Thoracic aorta (tissue), 2 donors: ENCODE data around the gene PTPRCAP. TPM values are rescaled to one million over a fixed set of nuclear protein-coding genes. Genes with fewer than 3 reads are reported as not detected.
"Not testable (repeated sequence)": the region's sequence is repeated elsewhere in the genome, so short reads cannot be mapped to it uniquely, and the experiment has no call there.

Experiments
- ATAC-seq: fragments of 150-250 bp; one replicate; pipeline ENCODE4 v1.8.0; 2017; ENCODE audit warnings: low read depth; ENCODE audit not compliant: insufficient number of reproducible peaks, low FRiP score
- DNase-seq: peaks from one replicate; pipeline ENCODE4 v3.0.0-alpha.2; 2020; ENCODE audit warnings: low spot score
- H3K27ac ChIP-seq, 2 donors: fragments of 200-600 bp; sonication (generic); 1 replicate in 1 of 2; 2 replicates in 1 of 2; pipeline ENCODE4 v1.5.1; 2016; ENCODE audit warnings: mild to moderate bottlenecking in 2 of 2, moderate library complexity in 2 of 2
- H3K27me3 ChIP-seq: fragments of 200-600 bp; sonication (generic); replicated peaks from 2 replicates; pipeline ENCODE4 v1.6.0; 2016; ENCODE audit warnings: mild to moderate bottlenecking; ENCODE audit not compliant: insufficient read depth
- H3K36me3 ChIP-seq: fragments of 200-600 bp; sonication (generic); one replicate; pipeline ENCODE4 v1.5.1; 2016
- H3K4me1 ChIP-seq, 2 donors: fragments of 200-600 bp; sonication (generic); 1 replicate in 1 of 2; 2 replicates in 1 of 2; pipeline versions ENCODE4 v1.5.1 to v1.6.0; 2016; ENCODE audit warnings: low read depth in 2 of 2, mild to moderate bottlenecking in 1 of 2; ENCODE audit not compliant: control insufficient read depth in 1 of 2
- H3K4me3 ChIP-seq: fragments of 200-600 bp; sonication (generic); 2 replicates; pipeline ENCODE4 v1.5.1; 2016; ENCODE audit warnings: mild to moderate bottlenecking
- H3K9me3 ChIP-seq: fragments of 200-600 bp; sonication (generic); 2 replicates; pipeline ENCODE4 v1.5.1; 2016
- total RNA-seq, 2 donors: library from RNA; depleted of rRNA; stranded (reverse); fragments of >200 nt; gene quantifications; one replicate each; pipeline versions ENCODE4 v1.1.0 to v1.2.3, GENCODE V29; 2016
- TF ChIP-seq, protein P1 (sequence below): fragments of 200-600 bp; sonication (generic); IDR thresholded peaks from one replicate; pipeline ENCODE4 v1.5.1; 2019; ENCODE audit warnings: antibody characterized with exemption

Gene PTPRCAP
- total RNA-seq, 2 donors from 2014 or later, result 4.0 to 7.2 TPM

DNA sequence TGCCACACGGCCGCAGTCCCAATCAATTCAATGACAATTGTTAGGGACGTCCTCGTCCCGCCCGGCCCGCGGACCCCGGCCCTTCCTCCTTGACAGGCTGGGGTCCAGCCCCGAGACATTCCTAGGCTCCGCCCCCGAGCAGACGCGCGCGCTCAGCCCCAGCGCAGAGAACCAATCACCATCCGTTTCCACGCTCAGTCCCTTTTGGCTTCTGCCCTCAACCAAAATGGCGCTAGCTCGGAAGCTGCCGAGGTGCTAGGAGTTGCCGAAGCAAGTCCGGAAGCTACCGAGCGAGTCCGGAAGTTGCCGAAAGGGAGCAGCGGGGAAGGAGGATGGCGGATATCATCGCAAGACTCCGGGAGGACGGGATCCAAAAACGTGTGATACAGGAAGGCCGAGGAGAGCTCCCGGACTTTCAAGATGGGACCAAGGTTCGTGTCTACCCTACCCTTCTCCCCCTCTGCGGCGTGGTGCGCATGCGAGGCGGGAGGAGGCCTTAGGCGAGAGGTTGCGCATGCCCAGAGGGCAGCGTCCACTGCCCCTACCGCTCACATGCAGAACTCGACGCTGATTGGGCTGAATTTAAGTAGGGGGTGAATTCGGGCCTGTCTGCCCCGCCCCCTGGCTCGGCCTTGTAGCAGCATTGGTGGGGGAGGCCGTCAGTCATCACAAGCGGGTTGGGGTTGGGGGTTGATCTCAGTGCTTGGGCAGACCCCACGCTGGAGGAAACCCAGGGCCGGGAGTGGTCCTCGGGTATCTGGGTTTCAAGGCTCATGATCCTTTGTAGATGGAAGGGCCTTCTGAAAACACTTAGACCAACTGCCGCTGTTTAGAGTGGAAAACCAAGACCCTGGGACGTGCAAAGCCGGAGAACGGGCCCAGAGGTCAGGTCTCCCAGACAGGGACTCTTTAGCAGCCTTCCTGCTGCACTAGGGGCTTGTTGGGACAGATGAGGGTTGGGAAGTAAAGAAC lies 45.6 kb upstream of the PTPRCAP start, which contains the start of gene AIP:
TSS of gene AIP (plus strand) at position 200 of the 972 bp plus-strand sequence. CDS start at position 333, 133 bp downstream.
- peaks cover 4% of the 10 kb centered on the region for H3K36me3 ChIP-seq
- ATAC-seq (peak; percentile 98), DNase-seq (peak; percentile 92)
- H3K27me3 ChIP-seq, result no peaks in the 10 kb centered on the region
- TF ChIP-seq, protein P1, sequence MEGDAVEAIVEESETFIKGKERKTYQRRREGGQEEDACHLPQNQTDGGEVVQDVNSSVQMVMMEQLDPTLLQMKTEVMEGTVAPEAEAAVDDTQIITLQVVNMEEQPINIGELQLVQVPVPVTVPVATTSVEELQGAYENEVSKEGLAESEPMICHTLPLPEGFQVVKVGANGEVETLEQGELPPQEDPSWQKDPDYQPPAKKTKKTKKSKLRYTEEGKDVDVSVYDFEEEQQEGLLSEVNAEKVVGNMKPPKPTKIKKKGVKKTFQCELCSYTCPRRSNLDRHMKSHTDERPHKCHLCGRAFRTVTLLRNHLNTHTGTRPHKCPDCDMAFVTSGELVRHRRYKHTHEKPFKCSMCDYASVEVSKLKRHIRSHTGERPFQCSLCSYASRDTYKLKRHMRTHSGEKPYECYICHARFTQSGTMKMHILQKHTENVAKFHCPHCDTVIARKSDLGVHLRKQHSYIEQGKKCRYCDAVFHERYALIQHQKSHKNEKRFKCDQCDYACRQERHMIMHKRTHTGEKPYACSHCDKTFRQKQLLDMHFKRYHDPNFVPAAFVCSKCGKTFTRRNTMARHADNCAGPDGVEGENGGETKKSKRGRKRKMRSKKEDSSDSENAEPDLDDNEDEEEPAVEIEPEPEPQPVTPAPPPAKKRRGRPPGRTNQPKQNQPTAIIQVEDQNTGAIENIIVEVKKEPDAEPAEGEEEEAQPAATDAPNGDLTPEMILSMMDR, result no peak
- H3K4me3 ChIP-seq, result peak within 1 kb of the TSS; percentile 72
- no peaks in the 10 kb centered on the region for H3K9me3 ChIP-seq
- H3K4me1 ChIP-seq, result peaks cover 18 to 27% of the 10 kb centered on the region in 2 donors
- peak within 1 kb of the TSS; percentile 75 to 78 for H3K27ac ChIP-seq

DNA sequence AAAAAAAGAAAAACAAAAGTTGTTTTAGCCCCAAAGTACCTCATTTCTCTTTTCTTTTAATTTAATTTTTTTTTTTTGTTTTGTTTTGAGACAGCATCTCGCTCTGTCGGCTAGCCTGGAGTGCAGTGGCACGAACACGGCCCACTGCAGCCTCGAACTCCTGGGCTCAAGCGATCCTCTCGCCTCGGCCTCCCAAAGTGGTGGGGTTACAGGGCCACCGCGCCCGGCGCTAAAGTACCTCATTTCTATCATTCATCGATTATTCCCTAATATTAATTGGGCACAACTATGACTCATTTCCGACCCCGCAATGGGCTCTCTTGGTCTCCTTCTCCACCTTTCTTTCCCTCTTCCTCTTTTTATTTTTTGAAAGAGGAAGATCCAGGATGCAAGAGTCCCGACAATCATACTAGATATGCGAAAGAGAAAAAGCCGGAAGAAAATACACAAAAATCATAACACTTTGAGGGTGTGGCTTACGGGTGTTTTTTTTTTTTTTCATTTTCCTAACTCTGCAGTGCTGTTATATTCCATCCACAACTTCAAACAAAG lies 44.9 kb upstream of the PTPRCAP start:
- Histone ChIP-seq H3K36me3 (no peaks in the 10 kb centered on the region), H3K9me3 (no peaks in the 10 kb centered on the region), H3K4me1 (peaks cover 18 to 27% of the 10 kb centered on the region in 2 donors), H3K4me3 (peak overlapping the region; percentile 72), H3K27me3 (no peaks in the 10 kb centered on the region), H3K27ac (peak overlapping the region; percentile 75 to 78)
- ATAC-seq, result no peak
- TF ChIP-seq, protein P1, result no peak
- no peak for DNase-seq

DNA sequence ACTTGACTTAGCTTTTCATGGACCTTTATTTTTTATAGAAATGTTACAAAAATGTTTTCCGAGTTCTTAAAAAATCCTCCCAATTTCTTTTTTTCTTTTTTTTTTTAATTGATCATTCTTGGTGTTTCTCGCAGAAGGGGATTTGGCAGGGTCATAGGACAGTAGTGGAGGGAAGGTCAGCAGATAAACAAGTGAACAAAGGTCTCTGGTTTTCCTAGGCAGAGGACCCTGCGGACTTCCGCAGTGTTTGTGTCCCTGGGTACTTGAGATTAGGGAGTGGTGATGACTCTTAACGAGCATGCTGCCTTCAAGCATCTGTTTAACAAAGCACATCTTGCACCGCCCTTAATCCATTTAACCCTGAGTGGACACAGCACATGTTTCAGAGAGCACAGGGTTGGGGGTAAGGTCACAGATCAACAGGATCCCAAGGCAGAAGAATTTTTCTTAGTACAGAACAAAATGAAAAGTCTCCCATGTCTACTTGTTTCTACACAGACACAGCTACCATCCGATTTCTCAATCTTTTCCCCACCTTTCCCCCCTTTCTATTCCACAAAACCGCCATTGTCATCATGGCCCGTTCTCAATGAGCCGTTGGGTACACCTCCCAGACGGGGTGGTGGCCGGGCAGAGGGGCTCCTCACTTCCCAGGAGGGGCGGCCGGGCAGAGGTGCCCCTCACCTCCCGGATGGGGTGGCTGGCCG lies 40.0 kb upstream of the PTPRCAP start:
- H3K27ac ChIP-seq, H3K4me3 ChIP-seq, DNase-seq, H3K36me3 ChIP-seq, H3K4me1 ChIP-seq, H3K27me3 ChIP-seq, H3K9me3 ChIP-seq, ATAC-seq: not testable (repeated sequence)

DNA sequence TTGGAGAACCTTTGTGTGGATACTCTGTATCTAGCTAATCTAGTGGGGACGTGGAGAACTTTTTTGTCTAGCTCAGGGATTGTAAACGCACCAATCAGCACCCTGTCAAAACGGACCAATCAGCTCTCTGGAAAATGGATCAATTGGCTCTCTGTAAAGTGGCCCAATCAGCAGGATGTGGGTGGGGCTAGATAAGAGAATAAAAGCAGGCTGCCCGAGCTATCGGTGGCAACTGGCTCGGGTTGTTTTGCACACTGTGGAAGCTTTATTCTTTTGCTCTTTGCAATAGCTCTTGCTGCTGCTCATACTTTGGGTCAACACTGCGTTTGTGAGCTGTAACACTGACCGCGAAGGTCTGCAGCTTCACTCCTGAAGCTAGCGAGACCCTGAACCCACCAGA lies 39.2 kb upstream of the PTPRCAP start:
- DNase-seq, H3K27me3 ChIP-seq, H3K4me1 ChIP-seq, H3K27ac ChIP-seq, ATAC-seq, H3K9me3 ChIP-seq, H3K4me3 ChIP-seq, H3K36me3 ChIP-seq: not testable (repeated sequence)

DNA sequence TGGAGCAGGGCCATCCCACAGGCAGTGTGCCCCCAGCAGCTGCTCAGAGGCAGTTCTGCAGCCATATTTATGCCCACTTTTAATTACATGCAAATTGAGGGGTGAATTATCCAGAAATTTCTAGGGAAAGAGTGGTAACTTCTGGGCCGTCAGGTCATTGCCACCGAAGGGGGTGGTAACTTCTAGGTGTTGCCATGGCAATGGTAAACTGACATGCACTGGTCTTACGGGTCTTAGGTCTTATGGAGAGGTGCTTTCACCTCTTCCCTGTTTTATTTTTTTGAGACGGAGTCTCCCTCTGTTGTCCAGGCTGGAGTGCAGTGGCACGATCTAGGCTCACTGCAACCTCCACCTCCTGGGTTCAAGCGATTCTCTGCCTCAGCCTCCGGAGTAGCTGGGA lies 35.4 kb upstream of the PTPRCAP start:
- H3K9me3 ChIP-seq, result no peaks in the 10 kb centered on the region
- no peak for DNase-seq
- TF ChIP-seq, protein P1, result no peak
- no peaks in the 10 kb centered on the region for H3K36me3 ChIP-seq
- peaks cover 5 to 13% of the 10 kb centered on the region in 2 donors for H3K4me1 ChIP-seq
- no peak for ATAC-seq
- no peaks in the 10 kb centered on the region for H3K27me3 ChIP-seq
- no peak overlapping the region for H3K27ac ChIP-seq
- no peak overlapping the region for H3K4me3 ChIP-seq
